Thyroid gland (tissue), 4 donors: ENCODE measurements around the gene MUSTN1. TPM values are rescaled to one million over a fixed set of nuclear protein-coding genes. Genes with fewer than 3 reads are reported as not detected.

ENCODE experiments used
- DNase-seq, 2 donors: peaks; one replicate each; pipeline ENCODE4 v3.0.0-alpha.2; 2019
- H3K27ac ChIP-seq, 3 donors: fragments of 200-600 bp; sonication (generic); 1 replicate in 2 of 3; 2 replicates in 1 of 3; pipeline ENCODE4 v1.5.1; 2016 to 2019; ENCODE audit warnings: mild to moderate bottlenecking in 1 of 3, moderate library complexity in 1 of 3
- H3K27me3 ChIP-seq: fragments of 200-600 bp; sonication (generic); one replicate; pipeline ENCODE4 v1.5.1; 2019
- H3K36me3 ChIP-seq, 2 donors: fragments of 200-600 bp; sonication (generic); one replicate each; pipeline ENCODE4 v1.5.1; 2016 to 2019
- H3K4me1 ChIP-seq, 2 donors: fragments of 200-600 bp; sonication (generic); one replicate each; pipeline ENCODE4 v1.5.1; 2017 to 2019
- H3K4me3 ChIP-seq, 3 donors: fragments of 200-600 bp; sonication (generic); replicated peaks in 1 of 3; 1 replicate in 2 of 3; 2 replicates in 1 of 3; pipeline ENCODE4 v1.5.1; 2016; ENCODE audit warnings: mild to moderate bottlenecking in 1 of 3
- H3K9me3 ChIP-seq: fragments of 200-600 bp; sonication (generic); one replicate; pipeline ENCODE4 v1.5.1; 2017
- POLR2A ChIP-seq, 2 donors: fragments of 450-650 bp; IDR thresholded peaks; one replicate each; pipeline ENCODE4 v1.6.1; 2017; ENCODE audit warnings: antibody characterized with exemption in 2 of 2, mild to moderate bottlenecking in 2 of 2, moderate library complexity in 1 of 2
- WGBS, 2 donors: methylation state at CpG; one replicate each; pipeline ENCODE4 v1.1.5; 2017; 5-methylcytosine and 5-hydroxymethylcytosine counted together
- intact Hi-C: fragments of 100-400 bp; cut with DNase I; formaldehyde crosslinking; loops from one replicate; pipeline ENCODE4 v1.15.1; 2023
- total RNA-seq, 4 donors: library from RNA; depleted of rRNA; stranded (reverse); fragments of >200 nt; gene quantifications; one replicate each; pipeline ENCODE4 v1.2.3, GENCODE V29; 2016
- TF ChIP-seq, protein P1 (sequence below), 6 experiments: fragments of 200-600 bp in 3 of 6; fragments of 450-650 bp in 3 of 6; sonication (generic) in 3 of 6; IDR thresholded peaks; one replicate each; pipeline ENCODE4 v1.5.1; 2016 to 2019; ENCODE audit warnings: antibody characterized with exemption in 6 of 6, mild to moderate bottlenecking in 2 of 6, inconsistent platforms in 1 of 6, moderate library complexity in 1 of 6

Gene MUSTN1
- total RNA-seq, 4 donors from 2014 or later: 4.0 to 7.0 (median 6.7) TPM

DNA sequence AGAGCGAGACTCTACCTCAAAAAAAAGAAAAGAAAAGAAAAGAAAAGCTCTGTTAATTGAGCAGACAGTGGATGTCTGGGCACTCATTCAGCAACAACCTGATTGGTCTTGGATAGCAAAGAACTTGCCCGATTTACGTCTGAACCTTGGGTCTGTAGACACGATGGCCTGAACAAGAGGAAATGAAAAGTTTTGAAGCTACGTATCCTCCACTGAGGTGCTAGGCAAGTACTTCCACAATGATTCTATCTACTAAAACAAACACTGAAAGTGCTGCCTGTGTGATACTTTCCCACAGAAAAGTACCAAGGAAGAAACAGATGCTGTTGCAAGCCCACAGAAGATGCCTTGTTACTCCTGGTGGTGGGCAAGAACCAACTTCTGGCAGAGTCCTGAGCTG lies 21.8 kb upstream of the MUSTN1 start:
- Histone ChIP-seq H3K36me3 (peaks cover 7% of the 10 kb centered on the region in 2 donors), H3K9me3 (no peaks in the 10 kb centered on the region), H3K27me3 (no peaks in the 10 kb centered on the region), H3K4me1 (no peaks in the 10 kb centered on the region), H3K27ac (no peak overlapping the region), H3K4me3 (no peak overlapping the region)
- no peak for DNase-seq
- WGBS, 2 donors: 91 to 93% methylated on average over 5 of the region's 5 CpGs
- intact Hi-C loops: no loop called here
- TF ChIP-seq, protein P1, sequence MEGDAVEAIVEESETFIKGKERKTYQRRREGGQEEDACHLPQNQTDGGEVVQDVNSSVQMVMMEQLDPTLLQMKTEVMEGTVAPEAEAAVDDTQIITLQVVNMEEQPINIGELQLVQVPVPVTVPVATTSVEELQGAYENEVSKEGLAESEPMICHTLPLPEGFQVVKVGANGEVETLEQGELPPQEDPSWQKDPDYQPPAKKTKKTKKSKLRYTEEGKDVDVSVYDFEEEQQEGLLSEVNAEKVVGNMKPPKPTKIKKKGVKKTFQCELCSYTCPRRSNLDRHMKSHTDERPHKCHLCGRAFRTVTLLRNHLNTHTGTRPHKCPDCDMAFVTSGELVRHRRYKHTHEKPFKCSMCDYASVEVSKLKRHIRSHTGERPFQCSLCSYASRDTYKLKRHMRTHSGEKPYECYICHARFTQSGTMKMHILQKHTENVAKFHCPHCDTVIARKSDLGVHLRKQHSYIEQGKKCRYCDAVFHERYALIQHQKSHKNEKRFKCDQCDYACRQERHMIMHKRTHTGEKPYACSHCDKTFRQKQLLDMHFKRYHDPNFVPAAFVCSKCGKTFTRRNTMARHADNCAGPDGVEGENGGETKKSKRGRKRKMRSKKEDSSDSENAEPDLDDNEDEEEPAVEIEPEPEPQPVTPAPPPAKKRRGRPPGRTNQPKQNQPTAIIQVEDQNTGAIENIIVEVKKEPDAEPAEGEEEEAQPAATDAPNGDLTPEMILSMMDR (IDR thresholded peaks at IDR 0.05): no peak
- no peak for TF ChIP-seq POLR2A (IDR thresholded peaks at IDR 0.05)

DNA sequence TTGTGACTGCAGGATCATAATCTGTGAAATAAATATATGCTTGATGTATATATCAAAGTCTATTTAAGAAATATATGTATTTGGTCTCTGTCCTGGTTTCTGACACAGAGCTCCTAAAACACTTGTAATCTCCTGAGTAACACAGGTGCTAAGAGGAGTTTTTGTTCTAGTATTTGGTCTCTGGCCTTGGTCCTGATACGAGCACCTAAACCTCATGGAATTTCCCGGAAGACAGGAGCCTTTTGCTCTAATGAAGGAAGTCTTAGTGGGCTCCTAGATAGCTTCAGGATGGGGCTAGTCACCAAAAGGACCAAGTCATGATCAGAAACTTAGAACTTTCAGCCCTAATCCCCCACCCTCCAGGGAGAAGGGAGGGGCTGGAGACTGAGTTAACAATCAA lies 19.2 kb upstream of the MUSTN1 start:
- Histone ChIP-seq H3K4me3 (no peak overlapping the region), H3K36me3 (peaks cover 7 to 17% of the 10 kb centered on the region in 2 donors), H3K27me3 (no peaks in the 10 kb centered on the region), H3K9me3 (no peaks in the 10 kb centered on the region), H3K4me1 (no peaks in the 10 kb centered on the region), H3K27ac (no peak overlapping the region)
- TF ChIP-seq, protein P1 (IDR thresholded peaks at IDR 0.05): no peak
- no peak for TF ChIP-seq POLR2A (IDR thresholded peaks at IDR 0.05)
- intact Hi-C loops: no loop called here
- WGBS, 2 donors: 94 to 97% methylated on average over 2 of the region's 2 CpGs
- no peak for DNase-seq

DNA sequence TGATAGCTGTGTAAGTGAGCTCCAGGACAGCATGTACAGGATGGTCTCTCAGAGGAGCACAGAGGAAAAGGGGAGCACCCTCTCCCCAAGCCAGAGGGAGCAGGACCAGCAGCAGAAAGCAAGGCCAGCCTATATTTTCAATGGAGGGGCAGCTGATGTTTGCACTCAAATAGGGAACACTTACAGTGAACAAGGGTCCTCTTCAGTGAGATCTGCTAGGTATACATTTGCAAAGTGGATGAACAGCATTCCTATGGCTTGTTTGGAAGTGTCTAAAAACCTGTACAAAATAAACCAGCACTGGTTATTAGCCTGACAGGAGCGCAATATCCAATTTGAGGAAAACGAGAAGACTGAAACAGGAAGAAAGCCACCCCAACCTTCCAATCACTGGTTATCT lies 17.6 kb upstream of the MUSTN1 start:
- TF ChIP-seq, protein P1 (IDR thresholded peaks at IDR 0.05): no peak
- TF ChIP-seq POLR2A (IDR thresholded peaks at IDR 0.05): no peak
- no peaks in the 10 kb centered on the region for H3K4me1 ChIP-seq
- no peaks in the 10 kb centered on the region for H3K27me3 ChIP-seq
- H3K27ac ChIP-seq: no peak overlapping the region
- no peak for DNase-seq
- 65 to 89% methylated on average over 2 of the region's 2 CpGs for WGBS, 2 donors
- no peaks in the 10 kb centered on the region for H3K9me3 ChIP-seq
- intact Hi-C loops: no loop called here
- H3K4me3 ChIP-seq: no peak overlapping the region
- H3K36me3 ChIP-seq: peaks cover 7 to 28% of the 10 kb centered on the region in 2 donors

DNA sequence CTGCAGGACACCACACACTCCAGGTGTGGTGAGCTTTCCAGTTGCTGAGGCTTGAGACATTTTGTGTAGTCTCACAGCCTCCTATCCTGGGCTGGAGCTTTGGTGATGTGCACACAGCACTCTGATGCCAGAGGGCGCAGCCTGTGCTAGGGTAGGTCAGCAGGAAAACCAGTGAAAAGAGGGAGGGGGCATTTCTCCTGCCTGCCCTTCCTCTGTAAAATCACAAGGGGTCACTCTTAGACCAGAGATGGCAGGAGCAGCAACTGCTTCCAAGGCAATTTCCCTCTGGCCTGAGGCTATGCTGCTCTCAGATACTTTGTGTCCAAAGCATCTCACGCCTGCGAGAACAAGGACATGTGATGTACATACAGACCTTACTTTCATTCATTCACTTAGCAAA lies 16.5 kb upstream of the MUSTN1 start:
- Histone ChIP-seq H3K27ac (no peak overlapping the region), H3K36me3 (peaks cover 7 to 30% of the 10 kb centered on the region in 2 donors), H3K4me1 (peaks cover 0 to 4% of the 10 kb centered on the region in 2 donors), H3K27me3 (no peaks in the 10 kb centered on the region), H3K4me3 (no peak overlapping the region), H3K9me3 (no peaks in the 10 kb centered on the region)
- TF ChIP-seq, protein P1 (IDR thresholded peaks at IDR 0.05): peak in 4 of 6 experiments; percentile 28 to 59 (median 52)
- TF ChIP-seq POLR2A (IDR thresholded peaks at IDR 0.05): no peak
- 79 to 95% methylated on average over 2 to 3 of the region's 3 CpGs for WGBS, 2 donors
- intact Hi-C loops: no loop called here
- DNase-seq: peak in 1 of 2 donors; percentile 22

DNA sequence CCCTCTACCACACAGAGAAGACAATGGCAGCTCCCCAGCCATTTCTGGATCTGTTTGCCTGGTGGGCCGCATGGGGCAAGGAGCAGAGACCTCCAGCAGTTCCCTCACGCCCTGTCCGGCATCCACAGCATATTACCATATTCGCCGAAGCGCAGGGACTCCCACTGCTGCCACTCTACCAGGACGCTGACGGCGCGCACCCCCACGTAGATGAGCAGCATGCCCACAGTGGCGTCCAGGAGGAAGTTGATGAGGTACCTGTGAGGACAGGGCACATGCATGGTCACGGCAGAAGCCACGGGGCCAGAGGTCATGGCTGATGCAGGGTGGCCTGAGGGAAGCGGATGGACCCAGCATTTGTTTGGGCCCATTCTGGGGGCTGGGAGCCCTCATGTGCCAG lies 14.8 kb upstream of the MUSTN1 start:
- H3K27ac ChIP-seq: no peak overlapping the region
- no peak for TF ChIP-seq POLR2A (IDR thresholded peaks at IDR 0.05)
- TF ChIP-seq, protein P1 (IDR thresholded peaks at IDR 0.05): no peak
- peaks cover 6 to 30% of the 10 kb centered on the region in 2 donors for H3K36me3 ChIP-seq
- H3K4me1 ChIP-seq: peaks cover 4 to 21% of the 10 kb centered on the region in 2 donors
- intact Hi-C loops: no loop called here
- no peaks in the 10 kb centered on the region for H3K9me3 ChIP-seq
- no peak overlapping the region for H3K4me3 ChIP-seq
- H3K27me3 ChIP-seq: no peaks in the 10 kb centered on the region
- 97 to 98% methylated on average over 15 of the region's 15 CpGs for WGBS, 2 donors
- no peak for DNase-seq
